ENCODE measurements around the gene KCNQ1. TPM values are rescaled to one million over a fixed set of nuclear protein-coding genes. Genes with fewer than 3 reads are reported as not detected.

KCNQ1 gene
- total RNA-seq, 1 experiment from 2014 or later, result 10.7 TPM

GRCh38 chr11:2655834-2656622 lies 211.2 kb downstream of the KCNQ1 start:
- intact Hi-C loops (cut with micrococcal nuclease), result no loop called here
- no peak overlapping the region for H3K9ac ChIP-seq (ENCODE audit: low read length)
- H3K4me1 ChIP-seq (ENCODE audit: control insufficient read depth in 1 of 2, insufficient read depth in 2 of 2, low read length in 2 of 2), result no peaks in the 10 kb centered on the region
- H3K9me3 ChIP-seq (ENCODE audit: control insufficient read depth in 1 of 2, insufficient read depth in 1 of 2, low read depth in 1 of 2, low read length in 2 of 2), result peaks cover 4% of the 10 kb centered on the region in 2 experiments; a peak in 2 of 4 replicates
- ATAC-seq (peak; percentile 27; the same call in 1 of the 2 replicates), DNase-seq (ENCODE audit: low read depth, low spot score) (no peak)
- no TSS peak for BruUV-seq (replicated peaks)
- no peaks in the 10 kb centered on the region for H4K20me1 ChIP-seq (ENCODE audit: insufficient read depth)
- H3K27ac ChIP-seq (ENCODE audit: low read depth, low read length), result no peak overlapping the region
- H3K27me3 ChIP-seq (ENCODE audit: insufficient read depth, low read length), result no peaks in the 10 kb centered on the region
- ChIA-PET RAD21 (ENCODE audit: low non-redundant PET in 1 of 2, low total read pairs in 2 of 2, uncharacterized antibody in 2 of 2, unreplicated experiment in 2 of 2) (no interaction called here), POLR2A (no interaction called here), CTCF (no interaction called here)
- no peaks in the 10 kb centered on the region for H3K36me3 ChIP-seq (ENCODE audit: control insufficient read depth in 1 of 2, insufficient read depth in 2 of 2, low read length in 2 of 2)
- no peak overlapping the region for H2AFZ ChIP-seq (ENCODE audit: low read depth, low read length, poor library complexity, severe bottlenecking)
- no peaks in the 10 kb centered on the region for H3K79me2 ChIP-seq (ENCODE audit: insufficient read depth, low read length)
- TF ChIP-seq EZH2 (IDR thresholded peaks at IDR 0.05) (no peak), FOSL1 (IDR thresholded peaks at IDR 0.05; ENCODE audit: low read depth) (no peak), ZBTB33 (IDR thresholded peaks at IDR 0.05; ENCODE audit: extremely low read depth, insufficient replicate concordance, low read length) (no peak), EZH2phosphoT487 (IDR thresholded peaks at IDR 0.05; ENCODE audit: borderline replicate concordance) (no peak), CTCF (IDR thresholded peaks at IDR 0.05 in 2 of 3, conservative IDR thresholded peaks at IDR 0.05 in 1 of 3; ENCODE audit: borderline replicate concordance in 1 of 3, insufficient read depth in 1 of 3, low read depth in 2 of 3, low read length in 2 of 3) (no peak), SRF (IDR thresholded peaks at IDR 0.05; ENCODE audit: low read depth) (no peak), EGR1 (IDR thresholded peaks at IDR 0.05; ENCODE audit: low read depth) (no peak), ELF1 (IDR thresholded peaks at IDR 0.05; ENCODE audit: borderline replicate concordance, low read depth) (no peak), SIN3A (IDR thresholded peaks at IDR 0.05; ENCODE audit: low read depth) (no peak), CEBPB (IDR thresholded peaks at IDR 0.05; ENCODE audit: low read depth) (no peak), ATF3 (IDR thresholded peaks at IDR 0.05) (no peak), TCF7L2 (IDR thresholded peaks at IDR 0.05; ENCODE audit: borderline replicate concordance, extremely low read depth, insufficient read depth, insufficient read length) (no peak), RAD21 (IDR thresholded peaks at IDR 0.05; ENCODE audit: low read depth) (no peak), YY1 (IDR thresholded peaks at IDR 0.05; ENCODE audit: extremely low read depth, insufficient replicate concordance, low read depth, low read length) (no peak), JUND (IDR thresholded peaks at IDR 0.05) (no peak)
- H3K4me2 ChIP-seq (ENCODE audit: low read length), result no peak overlapping the region
- H3K4me3 ChIP-seq (replicated peaks in 1 of 2; ENCODE audit: low read depth in 1 of 2, low read length in 2 of 2), result no peak overlapping the region
- no peaks in the 10 kb centered on the region for H3K9me2 ChIP-seq (ENCODE audit: insufficient read depth)
